ENCODE measurements around the gene STN1. TPM values are rescaled to one million over a fixed set of nuclear protein-coding genes. Genes with fewer than 3 reads are reported as not detected.

Gene STN1
- total and polyA plus RNA-seq, 2 of the 8 experiments (the other 6 are each of a cell fraction or from before 2014, with no cell fraction given) = 10.1 to 12.4 TPM

- TF ChIP-seq, protein P1, sequence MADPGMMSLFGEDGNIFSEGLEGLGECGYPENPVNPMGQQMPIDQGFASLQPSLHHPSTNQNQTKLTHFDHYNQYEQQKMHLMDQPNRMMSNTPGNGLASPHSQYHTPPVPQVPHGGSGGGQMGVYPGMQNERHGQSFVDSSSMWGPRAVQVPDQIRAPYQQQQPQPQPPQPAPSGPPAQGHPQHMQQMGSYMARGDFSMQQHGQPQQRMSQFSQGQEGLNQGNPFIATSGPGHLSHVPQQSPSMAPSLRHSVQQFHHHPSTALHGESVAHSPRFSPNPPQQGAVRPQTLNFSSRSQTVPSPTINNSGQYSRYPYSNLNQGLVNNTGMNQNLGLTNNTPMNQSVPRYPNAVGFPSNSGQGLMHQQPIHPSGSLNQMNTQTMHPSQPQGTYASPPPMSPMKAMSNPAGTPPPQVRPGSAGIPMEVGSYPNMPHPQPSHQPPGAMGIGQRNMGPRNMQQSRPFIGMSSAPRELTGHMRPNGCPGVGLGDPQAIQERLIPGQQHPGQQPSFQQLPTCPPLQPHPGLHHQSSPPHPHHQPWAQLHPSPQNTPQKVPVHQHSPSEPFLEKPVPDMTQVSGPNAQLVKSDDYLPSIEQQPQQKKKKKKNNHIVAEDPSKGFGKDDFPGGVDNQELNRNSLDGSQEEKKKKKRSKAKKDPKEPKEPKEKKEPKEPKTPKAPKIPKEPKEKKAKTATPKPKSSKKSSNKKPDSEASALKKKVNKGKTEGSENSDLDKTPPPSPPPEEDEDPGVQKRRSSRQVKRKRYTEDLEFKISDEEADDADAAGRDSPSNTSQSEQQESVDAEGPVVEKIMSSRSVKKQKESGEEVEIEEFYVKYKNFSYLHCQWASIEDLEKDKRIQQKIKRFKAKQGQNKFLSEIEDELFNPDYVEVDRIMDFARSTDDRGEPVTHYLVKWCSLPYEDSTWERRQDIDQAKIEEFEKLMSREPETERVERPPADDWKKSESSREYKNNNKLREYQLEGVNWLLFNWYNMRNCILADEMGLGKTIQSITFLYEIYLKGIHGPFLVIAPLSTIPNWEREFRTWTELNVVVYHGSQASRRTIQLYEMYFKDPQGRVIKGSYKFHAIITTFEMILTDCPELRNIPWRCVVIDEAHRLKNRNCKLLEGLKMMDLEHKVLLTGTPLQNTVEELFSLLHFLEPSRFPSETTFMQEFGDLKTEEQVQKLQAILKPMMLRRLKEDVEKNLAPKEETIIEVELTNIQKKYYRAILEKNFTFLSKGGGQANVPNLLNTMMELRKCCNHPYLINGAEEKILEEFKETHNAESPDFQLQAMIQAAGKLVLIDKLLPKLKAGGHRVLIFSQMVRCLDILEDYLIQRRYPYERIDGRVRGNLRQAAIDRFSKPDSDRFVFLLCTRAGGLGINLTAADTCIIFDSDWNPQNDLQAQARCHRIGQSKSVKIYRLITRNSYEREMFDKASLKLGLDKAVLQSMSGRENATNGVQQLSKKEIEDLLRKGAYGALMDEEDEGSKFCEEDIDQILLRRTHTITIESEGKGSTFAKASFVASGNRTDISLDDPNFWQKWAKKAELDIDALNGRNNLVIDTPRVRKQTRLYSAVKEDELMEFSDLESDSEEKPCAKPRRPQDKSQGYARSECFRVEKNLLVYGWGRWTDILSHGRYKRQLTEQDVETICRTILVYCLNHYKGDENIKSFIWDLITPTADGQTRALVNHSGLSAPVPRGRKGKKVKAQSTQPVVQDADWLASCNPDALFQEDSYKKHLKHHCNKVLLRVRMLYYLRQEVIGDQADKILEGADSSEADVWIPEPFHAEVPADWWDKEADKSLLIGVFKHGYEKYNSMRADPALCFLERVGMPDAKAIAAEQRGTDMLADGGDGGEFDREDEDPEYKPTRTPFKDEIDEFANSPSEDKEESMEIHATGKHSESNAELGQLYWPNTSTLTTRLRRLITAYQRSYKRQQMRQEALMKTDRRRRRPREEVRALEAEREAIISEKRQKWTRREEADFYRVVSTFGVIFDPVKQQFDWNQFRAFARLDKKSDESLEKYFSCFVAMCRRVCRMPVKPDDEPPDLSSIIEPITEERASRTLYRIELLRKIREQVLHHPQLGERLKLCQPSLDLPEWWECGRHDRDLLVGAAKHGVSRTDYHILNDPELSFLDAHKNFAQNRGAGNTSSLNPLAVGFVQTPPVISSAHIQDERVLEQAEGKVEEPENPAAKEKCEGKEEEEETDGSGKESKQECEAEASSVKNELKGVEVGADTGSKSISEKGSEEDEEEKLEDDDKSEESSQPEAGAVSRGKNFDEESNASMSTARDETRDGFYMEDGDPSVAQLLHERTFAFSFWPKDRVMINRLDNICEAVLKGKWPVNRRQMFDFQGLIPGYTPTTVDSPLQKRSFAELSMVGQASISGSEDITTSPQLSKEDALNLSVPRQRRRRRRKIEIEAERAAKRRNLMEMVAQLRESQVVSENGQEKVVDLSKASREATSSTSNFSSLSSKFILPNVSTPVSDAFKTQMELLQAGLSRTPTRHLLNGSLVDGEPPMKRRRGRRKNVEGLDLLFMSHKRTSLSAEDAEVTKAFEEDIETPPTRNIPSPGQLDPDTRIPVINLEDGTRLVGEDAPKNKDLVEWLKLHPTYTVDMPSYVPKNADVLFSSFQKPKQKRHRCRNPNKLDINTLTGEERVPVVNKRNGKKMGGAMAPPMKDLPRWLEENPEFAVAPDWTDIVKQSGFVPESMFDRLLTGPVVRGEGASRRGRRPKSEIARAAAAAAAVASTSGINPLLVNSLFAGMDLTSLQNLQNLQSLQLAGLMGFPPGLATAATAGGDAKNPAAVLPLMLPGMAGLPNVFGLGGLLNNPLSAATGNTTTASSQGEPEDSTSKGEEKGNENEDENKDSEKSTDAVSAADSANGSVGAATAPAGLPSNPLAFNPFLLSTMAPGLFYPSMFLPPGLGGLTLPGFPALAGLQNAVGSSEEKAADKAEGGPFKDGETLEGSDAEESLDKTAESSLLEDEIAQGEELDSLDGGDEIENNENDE (IDR thresholded peaks at IDR 0.05; ENCODE audit: insufficient replicate concordance, low read length) = no peak
- TF ChIP-seq HDAC2 (IDR thresholded peaks at IDR 0.05; ENCODE audit: borderline replicate concordance in 1 of 2, low read depth in 2 of 2, low read length in 2 of 2) (no peak), TEAD4 (IDR thresholded peaks at IDR 0.05; ENCODE audit: low read depth, low read length) (no peak), SIN3A (conservative IDR thresholded peaks at IDR 0.05 in 1 of 2, IDR thresholded peaks at IDR 0.05 in 1 of 2; ENCODE audit: low read depth in 1 of 2, low read length in 2 of 2) (no peak)
Observed at GRCh38 chr10:103925591-103925990, 7.6 kb upstream of the STN1 start (continued).

All from H1 (cell line).